CD4-positive, alpha-beta T cell (primary cell): ENCODE results near the gene RTL1. TPM values are rescaled to one million over a fixed set of nuclear protein-coding genes. Genes with fewer than 3 reads are reported as not detected.
A peak's percentile ranks its signal among the peaks of the same experiment; 100 is the strongest.

Experiments used
- ATAC-seq: fragments of 200-7000 bp; cut with Tn5 transposase; one replicate; pipeline ENCODE4 v1.10.0; 2022; ENCODE audit warnings: mild to moderate bottlenecking; ENCODE audit not compliant: poor library complexity
- CTCF ChIA-PET: fragments of 350-600 bp; sonication (Branson Sonifier 250); formaldehyde crosslinking; loops from one replicate; lab custom pipeline; 2021; ENCODE audit warnings: antibody characterized with exemption, inconsistent platforms; lab: Charles Lee
- POLR2A ChIA-PET: fragments of 350-600 bp; sonication (Branson Sonifier 250); formaldehyde crosslinking; loops from one replicate; lab custom pipeline; 2021; ENCODE audit warnings: antibody characterized with exemption, inconsistent platforms; lab: Charles Lee
- DNase-seq, 14 experiments: peaks; one replicate each; pipeline ENCODE4 v3.0.0-alpha.2; 2013 to 2020; ENCODE audit warnings: mixed read lengths in 2 of 14
- H3K27ac ChIP-seq, 2 donors: one replicate each; pipeline versions ENCODE4 v1.5.1 to v1.7.0; 2013; ENCODE audit warnings: low read length in 2 of 2, low read depth in 1 of 2, mild to moderate bottlenecking in 1 of 2
- H3K27me3 ChIP-seq, 2 experiments: 1 replicate in 1 of 2; 2 replicates in 1 of 2; pipeline versions ENCODE4 v1.6.1 to v1.7.0; 2013; ENCODE audit warnings: low read length in 2 of 2, control low read depth in 1 of 2, mild to moderate bottlenecking in 1 of 2, moderate library complexity in 1 of 2; ENCODE audit not compliant: insufficient read depth in 2 of 2, control insufficient read depth in 1 of 2
- H3K36me3 ChIP-seq: one replicate; pipeline ENCODE4 v1.6.1; 2013; ENCODE audit warnings: low read length, control low read depth; ENCODE audit not compliant: insufficient read depth
- H3K4me1 ChIP-seq: one replicate; pipeline ENCODE4 v1.6.1; 2013; ENCODE audit warnings: low read length, control low read depth; ENCODE audit not compliant: insufficient read depth
- H3K4me3 ChIP-seq: one replicate; pipeline ENCODE4 v1.5.1; 2013; ENCODE audit warnings: mild to moderate bottlenecking, low read length, moderate library complexity
- H3K9me3 ChIP-seq, 2 experiments: 1 replicate in 1 of 2; 2 replicates in 1 of 2; pipeline versions ENCODE4 v1.6.1 to v1.7.0; 2013; ENCODE audit warnings: low read length in 2 of 2, mild to moderate bottlenecking in 2 of 2, control low read depth in 1 of 2, moderate library complexity in 1 of 2; ENCODE audit not compliant: control insufficient read depth in 1 of 2, insufficient read depth in 1 of 2
- H3K27ac Mint-ChIP-seq: one replicate; pipeline ENCODE4 v1.8.0; 2020; ENCODE audit warnings: mixed read lengths
- H3K27me3 Mint-ChIP-seq: one replicate; pipeline ENCODE4 v1.8.0; 2021; ENCODE audit warnings: mixed read lengths
- H3K36me3 Mint-ChIP-seq: one replicate; pipeline ENCODE4 v1.8.0; 2021; ENCODE audit warnings: low read depth, mixed read lengths
- H3K4me1 Mint-ChIP-seq: one replicate; pipeline ENCODE4 v1.8.0; 2021; ENCODE audit warnings: low read depth, mixed read lengths
- H3K4me3 Mint-ChIP-seq: one replicate; pipeline ENCODE4 v1.8.0; 2020; ENCODE audit warnings: mild to moderate bottlenecking, mixed read lengths
- H3K9me3 Mint-ChIP-seq: one replicate; pipeline ENCODE4 v1.8.0; 2020; ENCODE audit warnings: mixed read lengths
- CTCF ChIP-seq: fragments of 200-600 bp; IDR thresholded peaks from one replicate; pipeline ENCODE4 v1.8.0; 2022; ENCODE audit warnings: antibody characterized with exemption, mild to moderate bottlenecking
- intact Hi-C, 2 experiments: fragments of 100-400 bp; cut with DNase I in 1 of 2; cut with micrococcal nuclease in 1 of 2; formaldehyde crosslinking; loops; one replicate each; pipeline versions ENCODE4 v1.15.1 to v1.9.0; 2023 to 2025; cut with DNase I, micrococcal nuclease
- microRNA-seq: library from miRNA; unstranded; fragments of <30 nt; microRNA quantifications from one replicate; pipeline ENCODE4 v1.2.0, GENCODE V29; 2021; ENCODE audit warnings: borderline microRNAs expressed, borderline replicate concordance
- total RNA-seq, 174 experiments: library from RNA in 2 of 174; stranded (reverse) in 2 of 174; gene quantifications; one replicate each; pipeline ENCODE4 v1.2.3 and lab custom pipeline; 2021 to 2026

RTL1 gene
- total RNA-seq, 2 experiments from 2014 or later = not detected

GRCh38 chr14:100834082-100834793, 69.3 kb downstream of the RTL1 start:
- POLR2A ChIA-PET = no interaction called here
- ATAC-seq = no peak
- Histone ChIP-seq H3K4me3 (no peak overlapping the region), H3K27me3 (peaks cover 0 to 3% of the 10 kb centered on the region in 2 experiments), H3K27ac (no peak overlapping the region), H3K9me3 (no peaks in the 10 kb centered on the region), H3K4me1 (no peaks in the 10 kb centered on the region), H3K36me3 (no peaks in the 10 kb centered on the region)
- Mint-ChIP-seq H3K4me3 (no peak overlapping the region), H3K9me3 (no peaks in the 10 kb centered on the region), H3K36me3 (no peaks in the 10 kb centered on the region), H3K27ac (no peak overlapping the region), H3K27me3 (peaks cover 13% of the 10 kb centered on the region), H3K4me1 (no peaks in the 10 kb centered on the region)
- intact Hi-C loops = no loop called here
- CTCF ChIA-PET = no interaction called here
- DNase-seq = no peak
- TF ChIP-seq CTCF = no peak

- no peaks in the 10 kb centered on the region for H3K36me3 Mint-ChIP-seq
- H3K9me3 ChIP-seq = peaks cover 0 to 8% of the 10 kb centered on the region in 2 experiments
Observed at GRCh38 chr14:100832311-100832960, 71.1 kb downstream of the RTL1 start.

DNA sequence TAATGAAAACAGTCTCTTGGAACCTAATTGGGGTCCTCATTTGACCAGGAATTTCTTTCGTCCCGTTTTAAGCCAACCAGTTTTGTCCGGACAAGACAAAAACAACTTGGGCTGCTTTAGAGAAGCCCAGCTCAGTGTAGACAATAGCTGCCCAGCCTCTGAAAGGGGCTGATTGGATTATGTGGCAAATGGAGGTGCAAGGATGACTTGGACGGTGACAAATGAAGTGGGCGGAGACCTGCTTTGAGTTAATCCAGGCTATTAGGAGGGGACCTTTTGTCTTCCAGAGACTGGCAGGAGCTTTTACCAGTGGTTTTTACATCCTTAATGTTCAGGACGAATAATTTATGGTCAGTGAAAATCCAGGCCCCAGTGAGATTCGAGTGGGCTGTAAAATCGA, 72.8 kb downstream of the RTL1 start:
- H3K4me1 Mint-ChIP-seq = no peaks in the 10 kb centered on the region
- H3K36me3 Mint-ChIP-seq = no peaks in the 10 kb centered on the region
- DNase-seq (no peak), ATAC-seq (no peak)
- Histone ChIP-seq H3K27me3 (peaks cover 9 to 14% of the 10 kb centered on the region in 2 experiments), H3K36me3 (no peaks in the 10 kb centered on the region), H3K27ac (no peak overlapping the region), H3K4me1 (no peaks in the 10 kb centered on the region), H3K9me3 (peaks cover 0 to 24% of the 10 kb centered on the region in 2 experiments), H3K4me3 (no peak overlapping the region)
- H3K27ac Mint-ChIP-seq = no peak overlapping the region
- ChIA-PET CTCF (no interaction called here), POLR2A (no interaction called here)
- TF ChIP-seq CTCF = no peak
- intact Hi-C loops = no loop called here
- peaks cover 36% of the 10 kb centered on the region for H3K27me3 Mint-ChIP-seq
- no peak overlapping the region for H3K4me3 Mint-ChIP-seq
- H3K9me3 Mint-ChIP-seq = no peaks in the 10 kb centered on the region

More at GRCh38 chr14:100832311-100832960, 71.1 kb downstream of the RTL1 start:
- ChIA-PET POLR2A (no interaction called here), CTCF (no interaction called here)
- Histone ChIP-seq H3K4me1 (no peaks in the 10 kb centered on the region), H3K4me3 (no peak overlapping the region), H3K27ac (no peak overlapping the region), H3K36me3 (no peaks in the 10 kb centered on the region), H3K27me3 (peaks cover 4 to 6% of the 10 kb centered on the region in 2 experiments)
- Mint-ChIP-seq H3K4me1 (no peaks in the 10 kb centered on the region), H3K9me3 (no peaks in the 10 kb centered on the region), H3K4me3 (no peak overlapping the region), H3K27ac (no peak overlapping the region), H3K27me3 (peaks cover 23% of the 10 kb centered on the region)
- TF ChIP-seq CTCF = no peak
- intact Hi-C loops = no loop called here
- ATAC-seq (no peak), DNase-seq (no peak)

Small RNA genes lying within 50 kb of the gene (microRNA-seq; reads per million reads assigned to microRNA genes)
- 2.2 reads per million, percentile 9 among the genes with 10 or more reads in this experiment for gene MIR127
- not detected for gene MIR136
- not detected for gene MIR337
- gene MIR370 = not detected
- gene MIR431 = not detected
- not detected for gene MIR432
- not detected for gene MIR433
- gene MIR493 = not detected
- not detected for gene MIR665

Other genes with a start within 250 kb of the RTL1 start
- not detected for gene DLK1, start 176.8 kb downstream of the RTL1 start, total RNA-seq
- not detected for gene MEG3, start 77.6 kb downstream of the RTL1 start, total RNA-seq